D341Med (cell line): ENCODE data around the gene PRR23E.

Experiments
- DNase-seq: peaks from one replicate; pipeline ENCODE4 v3.0.0; 2012; ENCODE audit warnings: low spot score

Gene PRR23E, protein sequence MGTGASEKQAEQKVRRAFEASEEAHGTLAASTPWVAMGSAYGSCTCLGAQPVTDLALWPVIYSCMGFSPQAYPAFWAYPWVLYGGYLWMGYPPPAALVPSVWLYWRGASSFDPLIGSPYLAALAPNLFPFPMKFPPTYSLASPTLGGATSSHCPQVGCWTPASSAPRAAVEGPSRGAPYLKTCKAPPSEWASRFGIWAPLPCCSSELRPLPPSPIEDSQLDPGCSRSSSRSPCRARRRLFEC

GRCh38 chr3:127192576-127193232, at the start of gene PRR23E:
TSS of gene PRR23E (plus strand) at chr3:127193131. CDS start at chr3:127196686, 3,555 bp downstream.
- DNase-seq = peak; percentile 12

- DNase-seq = no peak
Observed at GRCh38 chr3:127143172-127143571, 49.8 kb upstream of the PRR23E start.

DNA sequence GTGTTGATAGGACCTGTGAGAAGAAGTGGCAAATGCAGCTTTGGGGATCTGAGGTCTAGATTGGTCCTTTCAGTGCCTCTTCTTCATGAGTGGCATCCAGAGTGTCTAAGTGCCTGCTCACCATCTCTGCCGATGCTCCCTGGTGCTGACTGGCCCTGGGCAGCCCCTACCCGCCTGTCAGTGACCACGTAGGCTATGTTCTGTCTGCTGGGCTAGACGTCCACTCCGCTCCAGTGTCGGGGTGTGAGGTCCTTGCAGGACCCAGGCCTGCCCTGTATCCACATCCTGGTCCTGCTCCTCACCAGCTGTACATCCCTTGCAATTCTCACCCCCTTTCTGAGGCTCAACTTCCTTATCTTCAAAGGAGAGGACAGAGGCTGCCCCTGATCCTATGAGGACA, 48.3 kb upstream of the PRR23E start:
- DNase-seq = no peak

DNA sequence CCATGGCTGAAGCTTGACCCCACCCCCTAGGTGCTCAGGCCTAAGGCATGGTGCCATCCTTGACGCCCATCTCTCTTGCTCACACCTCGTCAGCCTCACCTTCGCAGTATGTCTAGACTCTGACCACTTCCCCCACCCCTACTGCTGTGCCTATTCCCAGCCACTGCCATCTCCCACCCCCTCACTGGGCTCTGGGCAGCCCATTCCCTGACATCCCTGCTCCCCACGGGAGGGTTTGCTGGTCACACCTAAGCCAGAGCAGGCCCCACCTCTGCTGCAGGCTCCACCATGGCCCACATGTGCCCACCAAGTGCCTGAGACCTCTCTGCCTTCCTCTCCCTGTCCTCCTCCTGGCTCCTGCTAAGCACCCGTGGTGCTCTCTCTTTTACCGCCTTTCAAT, 47.7 kb upstream of the PRR23E start:
- no peak for DNase-seq

- no peak for DNase-seq
Observed at GRCh38 chr3:127147291-127147885, 45.5 kb upstream of the PRR23E start.

- DNase-seq = no peak
Observed at GRCh38 chr3:127149621-127150310, 43.2 kb upstream of the PRR23E start.

DNA sequence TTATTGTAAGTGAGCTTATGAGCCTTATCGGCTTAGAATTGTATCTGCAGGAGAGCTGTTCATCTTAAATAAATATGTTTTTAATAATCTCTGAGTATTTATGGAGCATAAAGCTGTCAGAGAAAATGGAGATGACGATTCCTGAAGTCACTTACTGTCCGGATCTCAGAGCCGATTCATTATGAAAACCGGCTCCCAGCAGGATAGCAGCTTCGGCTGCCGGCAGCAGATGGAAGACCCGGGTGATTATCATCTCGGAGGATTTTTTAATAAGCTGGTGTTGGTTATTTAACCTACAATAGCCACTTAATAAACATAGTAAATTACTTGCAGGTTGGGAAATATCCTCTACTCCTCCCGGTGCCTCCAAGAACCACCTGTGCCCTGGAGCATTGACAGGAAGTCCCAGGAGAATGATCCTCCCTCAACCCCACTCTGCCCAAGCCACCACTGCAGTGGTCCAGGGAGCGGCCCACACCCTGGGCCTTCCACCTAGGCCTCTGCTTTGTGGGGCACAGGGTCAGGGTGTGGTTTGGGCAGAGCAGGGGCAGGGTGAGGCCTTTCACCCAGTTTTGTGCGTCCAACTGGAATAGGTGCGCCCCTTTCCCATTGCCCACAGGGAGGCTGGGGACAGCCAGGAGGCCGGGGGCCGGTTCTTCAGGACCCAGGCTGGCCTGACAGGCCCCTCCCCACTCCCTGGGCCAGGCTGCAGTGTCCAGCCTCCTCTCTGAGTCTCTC, 42.2 kb upstream of the PRR23E start:
- no peak for DNase-seq

DNA sequence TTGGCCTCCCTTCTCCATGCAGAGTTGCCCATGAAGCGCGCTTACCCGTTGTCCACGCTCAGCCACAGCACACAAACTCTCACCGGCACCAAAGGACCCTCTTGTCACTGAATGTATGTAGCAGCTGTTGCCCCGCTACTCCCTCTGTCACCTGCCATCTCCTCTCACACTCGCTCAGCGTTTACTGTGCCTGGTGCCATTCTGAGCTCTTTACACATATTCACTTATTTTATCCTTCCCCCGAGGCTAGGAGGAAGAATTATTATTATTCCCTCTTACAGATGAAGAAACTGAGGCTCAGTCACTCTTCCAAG, 41.7 kb upstream of the PRR23E start:
- no peak for DNase-seq

DNA sequence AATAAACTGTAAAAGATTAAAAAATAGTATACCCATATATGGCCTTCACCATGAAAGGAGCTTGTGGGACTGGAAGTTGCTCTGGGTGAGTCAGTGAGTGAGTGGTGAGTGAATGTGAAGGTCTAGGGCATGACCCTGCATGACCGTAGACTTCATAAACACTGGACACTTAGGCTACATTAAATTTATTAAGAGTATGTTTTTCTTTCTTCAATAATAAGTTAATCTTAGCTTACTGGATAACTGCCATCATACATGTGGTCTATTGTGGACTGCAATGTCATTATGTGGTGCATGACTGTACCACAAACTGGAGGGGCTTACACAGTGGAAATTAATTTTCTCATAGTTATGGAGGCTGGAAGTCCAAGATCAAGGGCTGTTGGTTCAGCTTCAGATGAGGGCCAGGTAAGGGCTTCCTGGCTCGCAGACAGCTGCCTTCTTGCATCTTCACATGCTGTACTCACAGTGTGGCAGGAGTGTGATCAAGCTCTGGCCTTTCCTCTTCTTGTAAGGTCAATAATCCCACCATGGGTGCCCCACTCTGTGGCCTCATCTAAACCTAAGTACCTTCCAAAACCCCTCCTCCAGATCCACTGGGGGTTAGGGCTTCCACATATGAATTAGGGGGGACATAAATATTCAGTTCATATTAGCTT, 40.8 kb upstream of the PRR23E start:
- no peak for DNase-seq

DNA sequence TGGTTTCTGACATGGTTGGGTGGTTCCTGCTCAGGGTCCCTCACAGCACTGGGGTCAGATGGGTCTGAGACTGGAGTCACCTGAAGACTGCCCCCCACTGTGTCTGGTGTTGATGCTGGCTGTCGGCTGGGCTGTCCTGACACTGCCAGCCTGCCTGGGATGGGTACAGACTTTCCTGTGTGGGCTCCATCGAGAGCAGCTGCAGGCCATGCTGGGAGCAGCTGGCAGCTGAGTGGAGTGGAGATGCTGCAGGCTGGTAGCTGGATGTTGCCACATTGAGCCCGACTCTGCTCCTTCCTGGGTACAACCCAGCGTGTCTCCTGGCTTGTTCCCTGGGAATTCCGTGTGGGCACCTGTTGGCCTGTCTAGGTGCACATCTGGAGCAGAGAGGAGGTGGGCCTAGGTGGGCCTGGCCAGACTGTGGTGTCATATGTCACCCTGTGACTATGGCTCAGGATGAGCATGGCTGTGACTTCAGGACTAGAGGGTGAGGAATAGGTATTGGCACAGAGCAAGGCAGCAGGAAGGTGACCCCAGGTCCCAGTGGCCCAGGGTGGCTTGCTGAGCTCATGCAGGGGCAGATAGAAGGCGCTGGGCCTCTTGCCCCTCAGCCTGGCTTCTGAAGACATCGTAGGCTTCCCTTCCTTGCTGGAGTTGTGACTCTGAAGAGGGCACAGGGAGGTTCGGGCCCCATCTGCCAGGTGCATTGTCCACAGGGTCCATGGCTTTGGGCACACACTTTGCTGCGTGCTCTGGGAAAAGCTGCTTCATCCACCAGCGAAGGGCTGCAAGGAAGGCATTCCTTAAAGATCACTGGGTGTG, 40.0 kb upstream of the PRR23E start:
- no peak for DNase-seq

GRCh38 chr3:127153506-127153815, 39.5 kb upstream of the PRR23E start:
- no peak for DNase-seq

DNA sequence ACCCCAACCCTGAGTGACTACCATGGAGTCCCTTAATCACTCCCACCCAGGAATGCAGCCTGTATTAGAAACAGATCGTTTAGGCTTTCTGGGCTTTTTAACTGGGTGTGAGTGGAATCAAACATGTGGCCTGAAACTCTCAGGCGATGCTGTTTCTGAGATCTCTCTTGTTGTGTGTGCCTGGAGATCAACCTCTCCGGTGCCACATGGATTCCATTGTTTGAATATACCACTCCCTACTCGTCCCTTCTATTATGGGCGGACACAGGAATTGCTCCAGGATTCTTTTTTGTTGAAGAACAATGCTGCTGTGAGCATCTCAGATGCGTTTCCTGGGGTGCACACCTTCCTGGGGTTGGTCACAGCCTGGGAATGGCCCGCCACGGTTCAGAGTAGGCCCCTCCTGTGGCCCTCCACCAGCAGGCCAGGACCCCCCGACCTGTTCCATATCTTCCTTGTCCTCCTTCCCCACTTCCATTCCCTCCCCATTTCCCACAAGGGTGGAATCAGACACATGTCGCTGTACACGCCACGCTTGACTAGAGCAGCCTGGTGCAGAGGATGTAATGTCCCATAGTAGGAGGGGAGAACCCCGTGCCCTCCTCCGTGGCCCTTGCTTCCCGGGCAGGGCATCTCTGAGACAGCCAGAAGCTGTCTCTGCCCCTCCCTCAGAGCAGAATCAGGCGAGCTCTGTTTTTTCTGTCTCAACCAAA, 36.4 kb upstream of the PRR23E start:
- no peak for DNase-seq

DNA sequence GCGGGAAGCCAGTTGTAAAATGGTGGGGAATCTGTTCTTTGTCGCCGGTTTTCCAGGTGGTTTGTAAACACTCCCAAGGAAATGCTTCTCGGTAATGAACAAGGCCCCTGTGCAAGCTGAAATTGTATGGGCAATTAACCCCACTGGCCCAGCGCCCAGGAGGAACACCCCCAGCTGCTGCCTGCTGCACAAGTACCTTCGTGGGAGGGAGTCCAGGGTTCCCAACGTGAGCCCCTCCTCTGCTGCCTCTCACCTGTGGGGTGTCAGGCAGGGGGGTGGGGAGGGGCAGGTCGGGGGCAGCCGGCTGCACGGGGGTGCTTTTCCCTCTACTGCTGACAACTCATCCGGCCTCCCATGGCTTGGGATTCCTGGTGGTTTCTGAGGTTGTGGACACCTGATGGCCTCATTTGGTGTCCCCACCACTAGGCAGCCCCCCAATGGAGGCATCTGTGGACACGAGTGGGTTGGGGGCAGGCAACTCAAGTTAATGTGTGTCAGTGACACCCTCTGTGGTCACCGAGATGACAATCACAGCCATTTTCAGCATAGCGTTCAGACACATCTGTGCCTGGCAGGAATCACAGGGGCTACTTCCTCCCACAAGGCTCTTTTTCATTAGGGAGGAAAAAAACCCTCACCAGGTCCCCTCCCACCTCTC, 35.6 kb upstream of the PRR23E start:
- DNase-seq = no peak

DNA sequence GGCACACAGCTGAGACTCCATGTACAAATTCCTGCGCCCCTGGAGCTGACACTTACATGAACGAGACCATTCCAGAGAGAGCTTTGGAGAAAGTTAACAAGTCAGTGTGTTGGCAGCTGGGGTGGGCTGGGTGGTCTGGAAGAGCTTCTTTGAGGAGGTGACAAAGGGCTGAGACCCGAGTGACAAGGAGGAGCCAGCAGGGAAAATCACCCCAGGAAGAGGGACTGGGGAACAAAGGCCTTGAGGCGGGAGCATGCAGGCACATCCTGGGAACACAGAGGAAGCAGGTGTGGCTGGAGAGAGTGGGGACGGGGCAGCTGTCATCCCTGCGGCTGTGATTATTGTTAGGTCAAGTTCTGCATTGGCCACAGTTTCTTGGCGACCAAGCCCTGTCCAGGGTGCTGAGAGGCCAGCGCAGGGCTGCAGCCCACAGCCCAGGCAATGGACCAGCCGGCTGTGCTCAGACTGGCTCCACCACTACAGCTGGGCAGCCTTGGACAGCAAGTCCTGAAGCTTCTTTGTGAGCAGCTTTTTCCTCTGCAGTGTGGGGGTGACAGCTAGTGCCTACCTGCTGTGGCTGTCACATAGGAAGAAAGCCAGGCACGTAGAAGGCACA, 34.2 kb upstream of the PRR23E start:
- DNase-seq = no peak

GRCh38 chr3:127159543-127159942, 33.4 kb upstream of the PRR23E start:
- no peak for DNase-seq

- no peak for DNase-seq
Observed at GRCh38 chr3:127161236-127161635, 31.7 kb upstream of the PRR23E start.

- DNase-seq = no peak
Observed at GRCh38 chr3:127161973-127162579, 30.9 kb upstream of the PRR23E start.

DNA sequence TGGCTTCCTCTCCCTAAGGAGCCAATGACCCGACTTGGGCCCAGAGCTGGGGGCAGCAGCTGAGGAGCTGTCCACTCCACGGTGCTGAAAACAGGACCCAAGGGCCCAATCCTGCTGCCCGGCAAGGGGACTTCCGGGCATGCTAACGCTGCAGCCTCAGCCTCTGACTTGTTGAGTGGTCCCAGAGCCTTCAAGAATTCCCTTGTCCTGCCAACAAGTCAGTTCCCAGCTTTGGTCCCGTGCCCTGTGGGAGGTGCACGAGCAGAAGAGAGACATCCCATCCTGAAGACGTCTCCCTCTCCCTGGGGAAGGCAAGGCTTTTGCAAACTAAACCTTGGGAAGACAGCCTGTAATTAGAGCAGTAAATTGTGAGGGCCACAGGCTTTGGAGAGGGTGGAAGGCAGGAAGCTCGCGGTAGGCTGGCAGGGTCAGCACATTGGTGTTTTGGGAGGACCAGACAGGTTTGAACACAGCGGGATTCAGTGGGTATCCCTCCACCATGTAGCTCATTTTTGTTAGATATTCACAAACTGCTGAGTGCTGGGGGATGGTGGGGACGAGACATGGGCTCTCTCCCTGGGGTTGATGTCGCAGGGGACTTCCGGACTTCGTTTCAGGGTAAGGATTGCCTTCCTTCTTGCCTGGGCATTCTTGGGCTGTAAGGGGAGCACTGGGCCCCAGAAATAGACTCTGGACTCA, 29.8 kb upstream of the PRR23E start:
- peak; percentile 22 for DNase-seq
